ENCODE measurements around the gene ZFP82.

DNA sequence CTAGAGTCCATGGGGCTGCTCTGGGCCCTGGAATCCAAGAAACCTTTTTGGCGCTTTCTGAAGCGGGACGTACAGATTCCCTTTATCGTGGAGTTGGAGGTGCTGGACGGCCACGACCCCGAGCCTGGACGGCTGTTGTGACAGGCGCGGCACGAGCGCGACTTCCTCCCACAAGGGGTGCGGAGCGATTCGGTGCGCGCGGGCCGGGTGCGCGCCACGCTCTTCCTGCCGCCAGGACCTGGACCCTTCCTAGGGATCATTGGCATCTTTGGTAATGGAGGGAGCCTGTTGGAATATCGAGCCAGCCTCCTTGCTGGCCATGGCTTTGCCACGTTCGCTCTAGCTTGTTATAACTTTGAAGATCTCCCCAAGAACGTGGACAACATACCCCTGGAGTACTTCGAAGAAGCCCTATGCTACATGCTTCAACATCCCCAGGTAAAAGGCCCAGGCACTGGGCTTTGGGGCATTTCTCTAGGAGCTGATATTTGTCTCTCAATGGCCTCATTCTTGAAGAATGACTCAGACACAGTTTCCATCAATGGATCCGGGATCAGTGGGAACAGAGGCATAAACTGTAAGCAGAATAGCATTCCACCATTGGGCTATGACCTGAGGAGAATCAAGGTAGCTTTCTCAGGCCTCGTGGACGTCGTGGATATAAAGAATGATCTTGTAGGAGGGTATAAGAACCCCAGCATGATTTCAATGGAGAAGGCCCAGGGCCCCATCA, 3.5 kb upstream of the ZFP82 start:
- TF ChIP-seq CTCF (conservative IDR thresholded peaks at IDR 0.05; ENCODE audit: low read depth in 2 of 2) = no peak
- no peak for TF ChIP-seq POLR2AphosphoS5 (IDR thresholded peaks at IDR 0.05; ENCODE audit: low read depth)
- no peak for TF ChIP-seq EZH2 (IDR thresholded peaks at IDR 0.05; ENCODE audit: low read depth, unreplicated experiment)
- no peak for TF ChIP-seq ZNF331 (CRISPR knock-in tag; IDR thresholded peaks at IDR 0.05; ENCODE audit: low read depth)
- TF ChIP-seq CREB1 (CRISPR knock-in tag; IDR thresholded peaks at IDR 0.05; ENCODE audit: low read depth) = no peak
- TF ChIP-seq, protein P1, sequence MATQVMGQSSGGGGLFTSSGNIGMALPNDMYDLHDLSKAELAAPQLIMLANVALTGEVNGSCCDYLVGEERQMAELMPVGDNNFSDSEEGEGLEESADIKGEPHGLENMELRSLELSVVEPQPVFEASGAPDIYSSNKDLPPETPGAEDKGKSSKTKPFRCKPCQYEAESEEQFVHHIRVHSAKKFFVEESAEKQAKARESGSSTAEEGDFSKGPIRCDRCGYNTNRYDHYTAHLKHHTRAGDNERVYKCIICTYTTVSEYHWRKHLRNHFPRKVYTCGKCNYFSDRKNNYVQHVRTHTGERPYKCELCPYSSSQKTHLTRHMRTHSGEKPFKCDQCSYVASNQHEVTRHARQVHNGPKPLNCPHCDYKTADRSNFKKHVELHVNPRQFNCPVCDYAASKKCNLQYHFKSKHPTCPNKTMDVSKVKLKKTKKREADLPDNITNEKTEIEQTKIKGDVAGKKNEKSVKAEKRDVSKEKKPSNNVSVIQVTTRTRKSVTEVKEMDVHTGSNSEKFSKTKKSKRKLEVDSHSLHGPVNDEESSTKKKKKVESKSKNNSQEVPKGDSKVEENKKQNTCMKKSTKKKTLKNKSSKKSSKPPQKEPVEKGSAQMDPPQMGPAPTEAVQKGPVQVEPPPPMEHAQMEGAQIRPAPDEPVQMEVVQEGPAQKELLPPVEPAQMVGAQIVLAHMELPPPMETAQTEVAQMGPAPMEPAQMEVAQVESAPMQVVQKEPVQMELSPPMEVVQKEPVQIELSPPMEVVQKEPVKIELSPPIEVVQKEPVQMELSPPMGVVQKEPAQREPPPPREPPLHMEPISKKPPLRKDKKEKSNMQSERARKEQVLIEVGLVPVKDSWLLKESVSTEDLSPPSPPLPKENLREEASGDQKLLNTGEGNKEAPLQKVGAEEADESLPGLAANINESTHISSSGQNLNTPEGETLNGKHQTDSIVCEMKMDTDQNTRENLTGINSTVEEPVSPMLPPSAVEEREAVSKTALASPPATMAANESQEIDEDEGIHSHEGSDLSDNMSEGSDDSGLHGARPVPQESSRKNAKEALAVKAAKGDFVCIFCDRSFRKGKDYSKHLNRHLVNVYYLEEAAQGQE (IDR thresholded peaks at IDR 0.05; ENCODE audit: unreplicated experiment) = no peak
- TF ChIP-seq, protein P2, sequence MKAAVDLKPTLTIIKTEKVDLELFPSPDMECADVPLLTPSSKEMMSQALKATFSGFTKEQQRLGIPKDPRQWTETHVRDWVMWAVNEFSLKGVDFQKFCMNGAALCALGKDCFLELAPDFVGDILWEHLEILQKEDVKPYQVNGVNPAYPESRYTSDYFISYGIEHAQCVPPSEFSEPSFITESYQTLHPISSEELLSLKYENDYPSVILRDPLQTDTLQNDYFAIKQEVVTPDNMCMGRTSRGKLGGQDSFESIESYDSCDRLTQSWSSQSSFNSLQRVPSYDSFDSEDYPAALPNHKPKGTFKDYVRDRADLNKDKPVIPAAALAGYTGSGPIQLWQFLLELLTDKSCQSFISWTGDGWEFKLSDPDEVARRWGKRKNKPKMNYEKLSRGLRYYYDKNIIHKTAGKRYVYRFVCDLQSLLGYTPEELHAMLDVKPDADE (IDR thresholded peaks at IDR 0.05) = no peak
- no peak for TF ChIP-seq EZH2phosphoT487 (IDR thresholded peaks at IDR 0.05; ENCODE audit: unreplicated experiment)
- no peak for TF ChIP-seq STAT1 (IDR thresholded peaks at IDR 0.05; ENCODE audit: unreplicated experiment)

Measured in GM23338 (cell line).